Activated naive CD8-positive, alpha-beta T cell treated with anti-CD3 and anti-CD28 coated beads, Interleukin-2, amount 50 U/mL, for 24 hours (primary cell): ENCODE measurements around the gene NNT.
A peak's percentile ranks its signal among the peaks of the same experiment; 100 is the strongest.
"Not testable (repeated sequence)": the region's sequence is repeated elsewhere in the genome, so short reads cannot be mapped to it uniquely, and the experiment has no call there.

ENCODE experiments used
- ATAC-seq: fragments of 150-1000 bp; cut with Tn5 transposase; one replicate; pipeline ENCODE4 v1.10.0; 2021
- DNase-seq: peaks from one replicate; pipeline ENCODE4 v3.0.0; 2021
- H3K27ac Mint-ChIP-seq: one replicate; pipeline ENCODE4 v1.8.0; 2021; ENCODE audit warnings: mild to moderate bottlenecking, mixed read lengths
- H3K27me3 Mint-ChIP-seq: one replicate; pipeline ENCODE4 v1.8.0; 2021; ENCODE audit warnings: mixed read lengths
- H3K36me3 Mint-ChIP-seq: one replicate; pipeline ENCODE4 v1.8.0; 2021; ENCODE audit warnings: low read depth, mixed read lengths
- H3K4me1 Mint-ChIP-seq: one replicate; pipeline ENCODE4 v1.8.0; 2021; ENCODE audit warnings: mixed read lengths
- H3K4me3 Mint-ChIP-seq: one replicate; pipeline ENCODE4 v1.8.0; 2021; ENCODE audit warnings: mild to moderate bottlenecking, moderate library complexity, mixed read lengths
- H3K9me3 Mint-ChIP-seq: one replicate; pipeline ENCODE4 v1.8.0; 2021; ENCODE audit warnings: mixed read lengths

Gene NNT

GRCh38 chr5:43571237-43571636, 31.7 kb upstream of the NNT start:
- no peaks in the 10 kb centered on the region for H3K27me3 Mint-ChIP-seq
- no peak for ATAC-seq
- peaks cover 5% of the 10 kb centered on the region for H3K9me3 Mint-ChIP-seq
- no peak for DNase-seq
- H3K4me3 Mint-ChIP-seq = no peak overlapping the region
- H3K4me1 Mint-ChIP-seq = peaks cover 4% of the 10 kb centered on the region
- H3K36me3 Mint-ChIP-seq = peaks cover 8% of the 10 kb centered on the region
- no peak overlapping the region for H3K27ac Mint-ChIP-seq

GRCh38 chr5:43572357-43572756, 30.6 kb upstream of the NNT start:
- H3K36me3 Mint-ChIP-seq = peaks cover 15% of the 10 kb centered on the region
- no peak overlapping the region for H3K4me3 Mint-ChIP-seq
- ATAC-seq (no peak), DNase-seq (no peak)
- no peak overlapping the region for H3K27ac Mint-ChIP-seq
- H3K9me3 Mint-ChIP-seq = no peaks in the 10 kb centered on the region
- peaks cover 1% of the 10 kb centered on the region for H3K4me1 Mint-ChIP-seq
- H3K27me3 Mint-ChIP-seq = no peaks in the 10 kb centered on the region

- H3K4me3 Mint-ChIP-seq = no peak overlapping the region
- H3K9me3 Mint-ChIP-seq = no peaks in the 10 kb centered on the region
- DNase-seq (no peak), ATAC-seq (no peak)
- no peak overlapping the region for H3K27ac Mint-ChIP-seq
- H3K27me3 Mint-ChIP-seq = no peaks in the 10 kb centered on the region
- H3K4me1 Mint-ChIP-seq = peaks cover under 1% of the 10 kb centered on the region
- peaks cover 15% of the 10 kb centered on the region for H3K36me3 Mint-ChIP-seq
Observed at GRCh38 chr5:43573058-43573457, 29.9 kb upstream of the NNT start.

- H3K27me3 Mint-ChIP-seq, H3K9me3 Mint-ChIP-seq, ATAC-seq, H3K4me1 Mint-ChIP-seq, DNase-seq, H3K4me3 Mint-ChIP-seq, H3K27ac Mint-ChIP-seq: not testable (repeated sequence)
- peaks cover 12% of the 10 kb centered on the region for H3K36me3 Mint-ChIP-seq
Observed at GRCh38 chr5:43580402-43581210, 22.4 kb upstream of the NNT start.

DNA sequence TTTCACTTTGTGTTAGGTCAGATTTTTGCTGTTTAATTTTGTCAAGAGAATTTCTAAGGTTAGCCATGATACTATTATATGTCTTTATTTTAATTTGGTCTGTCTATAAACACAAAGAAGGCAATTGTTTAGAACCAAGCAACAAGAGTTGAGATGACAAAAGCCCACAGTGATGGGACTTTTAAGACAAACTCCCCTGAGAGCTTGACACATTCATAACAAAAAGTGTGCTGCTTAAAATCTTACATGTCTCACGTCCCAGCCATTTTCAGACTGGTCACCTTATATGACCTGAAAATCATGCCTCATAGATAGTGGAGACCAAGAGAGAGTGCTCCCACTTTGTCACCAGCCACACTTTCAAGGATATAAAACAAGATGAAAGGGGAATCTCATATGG, 21.6 kb upstream of the NNT start:
- DNase-seq (no peak), ATAC-seq (no peak)
- Mint-ChIP-seq H3K27me3 (no peaks in the 10 kb centered on the region), H3K9me3 (no peaks in the 10 kb centered on the region), H3K4me3 (no peak overlapping the region), H3K36me3 (peaks cover 10% of the 10 kb centered on the region), H3K27ac (no peak overlapping the region), H3K4me1 (no peaks in the 10 kb centered on the region)

DNA sequence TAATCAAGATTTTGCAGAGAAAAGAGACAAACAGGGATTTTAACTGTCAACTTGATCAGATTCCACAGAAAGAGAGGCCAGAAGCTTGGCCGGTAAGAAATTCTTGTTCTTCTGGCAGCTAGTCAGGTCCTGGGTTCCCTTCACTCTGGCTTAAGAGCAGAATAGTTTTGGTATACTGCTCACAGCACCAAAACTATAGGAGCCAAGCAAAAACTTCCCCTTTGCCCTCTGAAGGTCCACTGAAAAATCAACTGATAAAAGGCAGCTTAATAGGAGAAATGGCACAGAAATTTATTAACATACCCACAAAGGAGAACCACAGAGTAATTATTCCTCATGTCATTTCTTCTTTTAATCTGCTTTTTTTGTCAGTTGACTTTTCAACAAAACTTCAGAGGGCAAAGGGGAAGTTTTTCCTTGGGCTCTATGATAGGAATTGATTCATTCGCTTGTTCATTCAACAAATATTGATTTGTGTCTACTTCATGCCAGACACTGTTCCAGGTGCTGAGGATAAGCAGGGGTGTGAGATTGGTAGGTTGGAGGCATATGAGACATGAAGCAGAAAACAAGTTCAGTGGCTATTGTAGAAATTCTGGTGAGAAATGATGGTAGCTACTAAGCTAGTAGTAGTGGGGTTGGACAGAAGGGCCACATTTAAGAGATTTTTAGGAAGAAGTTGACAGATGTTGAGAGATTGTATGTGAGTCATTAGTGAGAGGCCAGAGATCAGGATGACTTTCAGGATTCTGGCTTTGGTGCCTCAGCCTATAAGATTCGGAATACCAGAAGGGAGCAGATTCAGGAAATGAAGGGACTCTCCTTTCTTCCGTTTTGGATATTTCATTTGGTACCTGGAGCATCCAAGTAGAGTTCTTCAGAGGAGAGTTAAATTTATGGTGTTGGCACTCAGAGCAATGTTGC, 20.6 kb upstream of the NNT start:
- H3K4me1 Mint-ChIP-seq = no peaks in the 10 kb centered on the region
- no peaks in the 10 kb centered on the region for H3K27me3 Mint-ChIP-seq
- ATAC-seq = no peak
- no peak overlapping the region for H3K4me3 Mint-ChIP-seq
- H3K9me3 Mint-ChIP-seq = no peaks in the 10 kb centered on the region
- peaks cover 5% of the 10 kb centered on the region for H3K36me3 Mint-ChIP-seq
- DNase-seq = no peak
- H3K27ac Mint-ChIP-seq = no peak overlapping the region

- Mint-ChIP-seq H3K36me3 (peaks cover 5% of the 10 kb centered on the region), H3K27me3 (no peaks in the 10 kb centered on the region), H3K27ac (no peak overlapping the region), H3K4me1 (no peaks in the 10 kb centered on the region), H3K9me3 (no peaks in the 10 kb centered on the region), H3K4me3 (no peak overlapping the region)
- ATAC-seq (no peak), DNase-seq (no peak)
Observed at GRCh38 chr5:43583724-43584123, 19.3 kb upstream of the NNT start.

DNA sequence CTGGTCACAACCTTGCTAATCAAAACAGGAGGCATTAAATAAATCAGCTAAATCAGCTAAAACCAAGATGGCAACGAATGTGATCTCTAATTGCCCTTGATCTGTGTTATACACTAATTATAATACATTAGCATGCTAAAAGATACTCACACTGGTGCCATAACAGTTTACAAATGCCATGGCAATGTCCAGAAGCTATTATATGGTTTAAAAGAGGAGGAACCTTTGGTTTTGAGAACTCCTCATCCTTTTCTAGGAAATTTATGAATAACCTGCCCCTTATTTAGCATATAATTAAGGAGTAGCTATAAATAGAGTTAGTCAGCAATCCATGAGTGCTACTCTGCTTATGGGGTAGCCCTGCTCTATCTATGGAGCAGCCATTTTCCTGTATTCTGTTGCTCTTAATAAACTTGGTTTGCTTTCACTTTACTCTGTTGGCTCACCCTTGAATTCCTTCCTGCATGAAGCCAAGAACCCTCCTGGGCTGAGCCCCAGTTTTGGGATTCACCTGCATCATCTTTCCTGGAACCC, 18.7 kb upstream of the NNT start:
- Mint-ChIP-seq H3K9me3 (no peaks in the 10 kb centered on the region), H3K4me3 (no peak overlapping the region), H3K4me1 (no peaks in the 10 kb centered on the region), H3K27me3 (no peaks in the 10 kb centered on the region), H3K36me3 (peaks cover 5% of the 10 kb centered on the region), H3K27ac (no peak overlapping the region)
- no peak for DNase-seq
- ATAC-seq = no peak

DNA sequence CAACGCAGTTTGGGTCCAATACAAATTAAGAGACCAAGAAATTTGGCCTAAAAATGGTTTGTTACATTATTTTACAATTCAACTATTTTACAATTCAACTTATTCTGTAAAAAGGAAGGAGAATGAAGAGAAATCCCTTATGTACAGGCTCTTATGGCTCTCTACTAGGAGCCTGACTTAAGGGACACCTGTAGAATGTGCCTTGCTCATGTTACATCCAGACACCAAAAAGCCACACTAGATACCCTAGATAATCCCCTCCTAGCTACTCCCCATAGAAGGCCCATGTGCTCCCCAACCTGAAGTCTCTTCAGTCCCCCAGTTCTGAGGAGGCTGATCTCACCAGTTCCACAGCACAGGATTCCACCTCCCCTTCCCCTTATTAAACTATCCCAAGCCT, 14.1 kb upstream of the NNT start:
- Mint-ChIP-seq H3K27me3 (no peaks in the 10 kb centered on the region), H3K4me1 (peaks cover 2% of the 10 kb centered on the region)

GRCh38 chr5:43589310-43589709, 13.7 kb upstream of the NNT start:
- H3K4me1 Mint-ChIP-seq = peaks cover 2% of the 10 kb centered on the region

More for the DNA sequence above, 14.1 kb upstream of the NNT start:
- DNase-seq = no peak
- H3K27ac Mint-ChIP-seq = no peak overlapping the region
- no peaks in the 10 kb centered on the region for H3K9me3 Mint-ChIP-seq
- H3K4me3 Mint-ChIP-seq = no peak overlapping the region
- no peaks in the 10 kb centered on the region for H3K36me3 Mint-ChIP-seq
- ATAC-seq = no peak

GRCh38 chr5:43590700-43591099, 12.3 kb upstream of the NNT start:
- peaks cover 2% of the 10 kb centered on the region for H3K4me1 Mint-ChIP-seq
- H3K27ac Mint-ChIP-seq = no peak overlapping the region
- no peak overlapping the region for H3K4me3 Mint-ChIP-seq
- H3K36me3 Mint-ChIP-seq = no peaks in the 10 kb centered on the region
- no peaks in the 10 kb centered on the region for H3K27me3 Mint-ChIP-seq
- no peaks in the 10 kb centered on the region for H3K9me3 Mint-ChIP-seq
- no peak for ATAC-seq
- DNase-seq = no peak

More at GRCh38 chr5:43589310-43589709, 13.7 kb upstream of the NNT start:
- H3K27me3 Mint-ChIP-seq = no peaks in the 10 kb centered on the region
- no peak overlapping the region for H3K27ac Mint-ChIP-seq
- ATAC-seq (no peak), DNase-seq (no peak)
- H3K9me3 Mint-ChIP-seq = no peaks in the 10 kb centered on the region
- no peaks in the 10 kb centered on the region for H3K36me3 Mint-ChIP-seq
- H3K4me3 Mint-ChIP-seq = no peak overlapping the region

- H3K36me3 Mint-ChIP-seq = peaks cover 2% of the 10 kb centered on the region
- ATAC-seq = no peak
- peaks cover 2% of the 10 kb centered on the region for H3K4me1 Mint-ChIP-seq
- DNase-seq = no peak
- no peak overlapping the region for H3K4me3 Mint-ChIP-seq
- no peaks in the 10 kb centered on the region for H3K27me3 Mint-ChIP-seq
- H3K27ac Mint-ChIP-seq = no peak overlapping the region
- H3K9me3 Mint-ChIP-seq = no peaks in the 10 kb centered on the region
Observed at GRCh38 chr5:43592363-43592762, 10.6 kb upstream of the NNT start.

GRCh38 chr5:43598927-43599326, 4.1 kb upstream of the NNT start:
- H3K4me3 Mint-ChIP-seq, ATAC-seq, H3K27ac Mint-ChIP-seq, H3K27me3 Mint-ChIP-seq, H3K9me3 Mint-ChIP-seq, DNase-seq: not testable (repeated sequence)
- peaks cover 13% of the 10 kb centered on the region for H3K36me3 Mint-ChIP-seq
- peaks cover 23% of the 10 kb centered on the region for H3K4me1 Mint-ChIP-seq

DNA sequence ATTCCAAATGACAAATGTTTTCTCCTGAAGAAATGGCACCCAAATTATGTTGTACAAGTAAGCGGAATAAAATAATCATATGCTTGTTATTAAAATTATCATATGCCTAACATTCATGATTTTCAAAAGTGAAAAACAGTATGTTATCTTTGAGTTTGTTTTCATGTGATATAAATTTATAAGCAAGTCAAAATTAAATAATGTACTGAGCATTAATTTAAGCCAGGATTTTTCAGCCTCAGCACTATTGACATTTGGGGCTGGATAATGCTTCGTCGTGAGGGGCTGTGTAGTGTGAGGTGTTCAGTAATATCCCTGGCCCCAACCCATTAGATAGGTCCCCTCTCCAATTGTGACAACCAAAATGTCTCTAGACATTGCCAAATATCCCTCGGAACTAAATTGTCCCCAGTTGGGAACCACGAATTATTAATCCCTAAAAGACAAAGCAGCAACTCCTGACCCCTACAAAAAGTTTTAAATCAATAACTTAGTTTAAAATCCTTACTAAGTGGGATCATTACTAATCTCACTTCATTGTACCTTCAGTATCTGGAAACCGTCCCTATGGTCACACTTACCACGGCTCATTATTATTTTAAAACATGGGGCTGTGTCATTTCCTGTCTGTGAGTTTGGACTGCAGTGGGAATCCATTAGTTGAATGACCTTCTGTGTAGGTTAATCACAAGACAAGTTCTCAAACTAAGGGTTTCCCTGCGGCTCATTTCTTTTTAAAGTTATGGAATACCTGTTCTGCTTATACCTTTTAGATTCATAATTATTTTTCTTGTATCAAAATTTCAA, 1.3 kb upstream of the NNT start:
- Mint-ChIP-seq H3K27ac (peak overlapping the region; percentile 85), H3K4me3 (peak overlapping the region; percentile 88), H3K27me3 (no peaks in the 10 kb centered on the region), H3K4me1 (peaks cover 39% of the 10 kb centered on the region), H3K36me3 (peaks cover 21% of the 10 kb centered on the region), H3K9me3 (no peaks in the 10 kb centered on the region)
- DNase-seq (no peak), ATAC-seq (no peak)
